Suprapubic skin (tissue), 4 donors: ENCODE data around the gene NRG3. TPM values are rescaled to one million over a fixed set of nuclear protein-coding genes. Genes with fewer than 3 reads are reported as not detected.

Experiments used
- DNase-seq, 2 donors: peaks; one replicate each; pipeline ENCODE4 v3.0.0-alpha.2; 2019; ENCODE audit warnings: low spot score in 2 of 2
- H3K27ac ChIP-seq: fragments of 200-600 bp; sonication (generic); one replicate; pipeline ENCODE4 v1.5.1; 2019
- H3K27me3 ChIP-seq: fragments of 200-600 bp; sonication (generic); one replicate; pipeline ENCODE4 v1.5.1; 2019
- H3K36me3 ChIP-seq: fragments of 200-600 bp; sonication (generic); one replicate; pipeline ENCODE4 v1.5.1; 2019
- H3K4me1 ChIP-seq: fragments of 200-600 bp; sonication (generic); one replicate; pipeline ENCODE4 v1.5.1; 2019
- H3K4me3 ChIP-seq: fragments of 200-600 bp; sonication (generic); one replicate; pipeline ENCODE4 v1.5.1; 2019; ENCODE audit warnings: mild to moderate bottlenecking
- H3K9me3 ChIP-seq: fragments of 200-600 bp; sonication (generic); one replicate; pipeline ENCODE4 v1.5.1; 2019
- EP300 ChIP-seq: sonication (generic); formaldehyde crosslinking; IDR thresholded peaks from one replicate; pipeline ENCODE4 v1.6.1; 2017; ENCODE audit warnings: antibody characterized with exemption
- POLR2A ChIP-seq, 2 donors: fragments of 450-650 bp; IDR thresholded peaks; one replicate each; pipeline ENCODE4 v1.6.1; 2017; ENCODE audit warnings: antibody characterized with exemption in 2 of 2, mild to moderate bottlenecking in 2 of 2, moderate library complexity in 2 of 2
- POLR2AphosphoS5 ChIP-seq, 3 donors: sonication (generic); formaldehyde crosslinking; IDR thresholded peaks; one replicate each; pipeline ENCODE4 v1.6.1; 2017; ENCODE audit warnings: antibody characterized with exemption in 3 of 3
- WGBS: methylation state at CpG from one replicate; pipeline ENCODE4 v1.1.5; 2018; 5-methylcytosine and 5-hydroxymethylcytosine counted together
- total RNA-seq, 4 donors: library from RNA; depleted of rRNA; stranded (reverse); fragments of >200 nt; gene quantifications; one replicate each; pipeline ENCODE4 v1.1.0, GENCODE V29; 2016
- TF ChIP-seq, protein P1 (sequence below), 2 donors: fragments of 200-600 bp in 1 of 2; fragments of 450-650 bp in 1 of 2; sonication (generic) in 1 of 2; IDR thresholded peaks; one replicate each; pipeline ENCODE4 v1.5.1; 2016 to 2019; ENCODE audit warnings: antibody characterized with exemption in 2 of 2, mild to moderate bottlenecking in 1 of 2, moderate library complexity in 1 of 2

The NRG3 gene
- total RNA-seq, 4 donors from 2014 or later, result 0.65 to 3.5 (median 1.3) TPM

GRCh38 chr10:82628373-82628772, 753.4 kb downstream of the NRG3 start:
- no peaks in the 10 kb centered on the region for H3K9me3 ChIP-seq
- no peak overlapping the region for H3K27ac ChIP-seq
- no peak for DNase-seq
- no peak overlapping the region for H3K4me3 ChIP-seq
- TF ChIP-seq, protein P1, sequence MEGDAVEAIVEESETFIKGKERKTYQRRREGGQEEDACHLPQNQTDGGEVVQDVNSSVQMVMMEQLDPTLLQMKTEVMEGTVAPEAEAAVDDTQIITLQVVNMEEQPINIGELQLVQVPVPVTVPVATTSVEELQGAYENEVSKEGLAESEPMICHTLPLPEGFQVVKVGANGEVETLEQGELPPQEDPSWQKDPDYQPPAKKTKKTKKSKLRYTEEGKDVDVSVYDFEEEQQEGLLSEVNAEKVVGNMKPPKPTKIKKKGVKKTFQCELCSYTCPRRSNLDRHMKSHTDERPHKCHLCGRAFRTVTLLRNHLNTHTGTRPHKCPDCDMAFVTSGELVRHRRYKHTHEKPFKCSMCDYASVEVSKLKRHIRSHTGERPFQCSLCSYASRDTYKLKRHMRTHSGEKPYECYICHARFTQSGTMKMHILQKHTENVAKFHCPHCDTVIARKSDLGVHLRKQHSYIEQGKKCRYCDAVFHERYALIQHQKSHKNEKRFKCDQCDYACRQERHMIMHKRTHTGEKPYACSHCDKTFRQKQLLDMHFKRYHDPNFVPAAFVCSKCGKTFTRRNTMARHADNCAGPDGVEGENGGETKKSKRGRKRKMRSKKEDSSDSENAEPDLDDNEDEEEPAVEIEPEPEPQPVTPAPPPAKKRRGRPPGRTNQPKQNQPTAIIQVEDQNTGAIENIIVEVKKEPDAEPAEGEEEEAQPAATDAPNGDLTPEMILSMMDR (IDR thresholded peaks at IDR 0.05), result no peak
- TF ChIP-seq POLR2AphosphoS5 (IDR thresholded peaks at IDR 0.05), result no peak
- TF ChIP-seq EP300, result no peak
- no peak for TF ChIP-seq POLR2A (IDR thresholded peaks at IDR 0.05)
- no peaks in the 10 kb centered on the region for H3K27me3 ChIP-seq
- 57% methylated on average over 3 of the region's 3 CpGs for WGBS
- no peaks in the 10 kb centered on the region for H3K36me3 ChIP-seq
- no peaks in the 10 kb centered on the region for H3K4me1 ChIP-seq

DNA sequence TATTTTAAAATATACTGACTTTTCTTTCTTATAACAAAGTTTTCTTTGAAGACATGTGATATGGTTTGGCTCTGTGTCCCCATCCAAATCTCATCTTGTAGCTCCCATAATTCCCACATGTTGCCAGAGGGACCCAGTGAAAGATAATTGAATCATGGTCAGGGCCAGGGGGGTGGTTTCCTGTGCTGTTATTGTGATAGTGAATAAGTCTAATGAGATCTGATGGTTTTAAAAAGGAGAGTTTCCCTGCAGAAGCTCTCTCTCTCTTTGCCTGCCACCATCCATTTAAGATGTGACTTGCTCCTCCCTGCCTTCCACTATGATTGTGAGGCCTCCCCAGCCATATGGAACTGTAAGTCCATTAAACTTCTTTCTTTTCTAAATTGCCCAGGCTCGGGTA, 768.1 kb downstream of the NRG3 start:
- WGBS, result 71% methylated on average over 1 of the region's 1 CpG
- Histone ChIP-seq H3K4me1 (no peaks in the 10 kb centered on the region), H3K4me3 (no peak overlapping the region), H3K36me3 (no peaks in the 10 kb centered on the region), H3K27ac (no peak overlapping the region), H3K9me3 (no peaks in the 10 kb centered on the region), H3K27me3 (no peaks in the 10 kb centered on the region)
- no peak for DNase-seq
- TF ChIP-seq POLR2A (IDR thresholded peaks at IDR 0.05), result no peak
- TF ChIP-seq POLR2AphosphoS5 (IDR thresholded peaks at IDR 0.05), result no peak
- TF ChIP-seq, protein P1 (IDR thresholded peaks at IDR 0.05), result no peak
- TF ChIP-seq EP300, result no peak

GRCh38 chr10:82643601-82644000, 768.6 kb downstream of the NRG3 start:
- H3K4me1 ChIP-seq, result no peaks in the 10 kb centered on the region
- WGBS, result 63% methylated on average over 5 of the region's 5 CpGs
- no peak for DNase-seq
- H3K9me3 ChIP-seq, result no peaks in the 10 kb centered on the region
- no peak overlapping the region for H3K27ac ChIP-seq
- no peaks in the 10 kb centered on the region for H3K27me3 ChIP-seq
- TF ChIP-seq, protein P1 (IDR thresholded peaks at IDR 0.05), result no peak
- TF ChIP-seq POLR2A (IDR thresholded peaks at IDR 0.05) (no peak), POLR2AphosphoS5 (IDR thresholded peaks at IDR 0.05) (no peak), EP300 (no peak)
- H3K4me3 ChIP-seq, result no peak overlapping the region
- no peaks in the 10 kb centered on the region for H3K36me3 ChIP-seq

DNA sequence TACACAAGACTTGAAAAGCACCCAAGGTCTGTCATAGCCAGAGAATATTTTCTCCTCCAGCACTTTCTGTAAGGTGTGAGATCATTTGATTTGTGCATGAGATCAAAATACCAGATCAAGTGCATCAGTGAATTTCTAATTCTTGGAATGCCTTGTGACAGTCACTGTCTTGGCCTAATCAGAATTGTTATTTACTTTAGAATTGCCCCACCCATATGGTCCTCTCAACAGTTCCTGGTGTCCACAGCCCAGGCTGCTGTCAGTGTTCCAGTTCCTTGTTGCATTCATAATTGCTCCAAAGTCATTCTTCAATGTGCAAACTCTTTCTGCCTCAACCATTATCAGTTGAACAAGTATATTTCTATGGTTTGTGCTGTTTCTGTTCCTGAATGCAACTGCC, 770.2 kb downstream of the NRG3 start:
- no peaks in the 10 kb centered on the region for H3K4me1 ChIP-seq
- no peak overlapping the region for H3K4me3 ChIP-seq
- H3K27ac ChIP-seq, result no peak overlapping the region
- H3K36me3 ChIP-seq, result no peaks in the 10 kb centered on the region
- no peaks in the 10 kb centered on the region for H3K27me3 ChIP-seq
- no peaks in the 10 kb centered on the region for H3K9me3 ChIP-seq
- DNase-seq, result no peak
- TF ChIP-seq EP300, result no peak
- no peak for TF ChIP-seq POLR2A (IDR thresholded peaks at IDR 0.05)
- no peak for TF ChIP-seq POLR2AphosphoS5 (IDR thresholded peaks at IDR 0.05)
- TF ChIP-seq, protein P1 (IDR thresholded peaks at IDR 0.05), result no peak

- Histone ChIP-seq H3K4me1 (no peaks in the 10 kb centered on the region), H3K36me3 (no peaks in the 10 kb centered on the region), H3K9me3 (no peaks in the 10 kb centered on the region), H3K4me3 (no peak overlapping the region), H3K27me3 (no peaks in the 10 kb centered on the region), H3K27ac (no peak overlapping the region)
- WGBS, result 89% methylated on average over 7 of the region's 7 CpGs
- no peak for TF ChIP-seq EP300
- TF ChIP-seq, protein P1 (IDR thresholded peaks at IDR 0.05), result no peak
- TF ChIP-seq POLR2A (IDR thresholded peaks at IDR 0.05), result no peak
- no peak for TF ChIP-seq POLR2AphosphoS5 (IDR thresholded peaks at IDR 0.05)
- DNase-seq, result no peak
Measured at GRCh38 chr10:82653244-82654155, 778.5 kb downstream of the NRG3 start.
